Right renal pelvis (tissue), 4 donors: ENCODE measurements around the gene INHBE. TPM values are rescaled to one million over a fixed set of nuclear protein-coding genes. Genes with fewer than 3 reads are reported as not detected.

Source experiments
- DNase-seq, 4 donors: peaks; one replicate each; pipeline ENCODE4 v3.0.0-alpha.2; 2013; ENCODE audit warnings: low read depth in 4 of 4, low spot score in 3 of 4, missing footprints in 1 of 4
- polyA plus RNA-seq, 4 donors: library from polyadenylated mRNA; unstranded; fragments of 120-200 nt; gene quantifications; one replicate each; pipeline ENCODE4 v1.2.1, GENCODE V29; 2013; ENCODE audit not compliant: insufficient read length in 4 of 4

INHBE gene
- polyA plus RNA-seq, 4 donors, result 0.42 to 0.51 (median 0.50) TPM

DNA sequence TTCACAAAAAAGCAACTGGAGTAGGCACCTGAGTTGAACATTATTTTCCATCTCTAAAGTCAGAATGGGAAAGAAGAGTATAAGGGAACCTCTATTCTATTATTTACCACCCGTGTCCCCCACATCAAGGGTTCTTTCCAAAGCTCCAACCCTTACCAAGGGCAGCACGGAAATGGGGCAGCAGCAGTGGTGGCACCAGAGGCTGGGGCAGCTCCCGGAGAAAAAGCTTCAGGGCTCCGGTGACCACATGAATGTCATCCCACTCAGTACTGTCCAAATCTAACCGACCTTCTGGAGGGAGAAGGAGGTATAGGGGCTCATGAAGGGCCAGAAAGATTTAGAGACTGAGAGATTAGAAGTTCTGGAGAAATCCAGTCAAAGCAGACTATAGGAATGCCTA, 18.8 kb downstream of the INHBE start:
- DNase-seq, result no peak

DNA sequence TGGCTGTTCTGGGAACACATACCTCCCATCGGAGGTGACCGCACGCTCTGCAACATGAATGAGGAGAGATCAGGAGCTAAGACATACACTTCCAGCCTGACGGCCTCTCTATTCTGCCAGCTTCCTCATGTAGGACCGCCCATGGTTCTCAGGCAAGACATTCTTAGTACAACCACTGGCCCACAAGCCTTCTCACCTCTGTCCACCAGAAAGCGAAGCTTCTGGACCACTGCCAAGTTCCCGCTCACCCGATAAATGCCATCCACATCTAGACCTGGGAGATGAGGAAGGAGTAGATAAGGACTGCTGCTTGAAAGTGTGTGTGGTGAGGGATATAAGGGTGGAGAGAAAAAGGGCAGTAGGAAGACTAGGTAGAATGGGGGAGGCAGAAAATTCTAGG, 19.3 kb downstream of the INHBE start:
- no peak for DNase-seq

- no peak for DNase-seq
Measured at GRCh38 chr12:57474862-57475261, 19.8 kb downstream of the INHBE start.

DNA sequence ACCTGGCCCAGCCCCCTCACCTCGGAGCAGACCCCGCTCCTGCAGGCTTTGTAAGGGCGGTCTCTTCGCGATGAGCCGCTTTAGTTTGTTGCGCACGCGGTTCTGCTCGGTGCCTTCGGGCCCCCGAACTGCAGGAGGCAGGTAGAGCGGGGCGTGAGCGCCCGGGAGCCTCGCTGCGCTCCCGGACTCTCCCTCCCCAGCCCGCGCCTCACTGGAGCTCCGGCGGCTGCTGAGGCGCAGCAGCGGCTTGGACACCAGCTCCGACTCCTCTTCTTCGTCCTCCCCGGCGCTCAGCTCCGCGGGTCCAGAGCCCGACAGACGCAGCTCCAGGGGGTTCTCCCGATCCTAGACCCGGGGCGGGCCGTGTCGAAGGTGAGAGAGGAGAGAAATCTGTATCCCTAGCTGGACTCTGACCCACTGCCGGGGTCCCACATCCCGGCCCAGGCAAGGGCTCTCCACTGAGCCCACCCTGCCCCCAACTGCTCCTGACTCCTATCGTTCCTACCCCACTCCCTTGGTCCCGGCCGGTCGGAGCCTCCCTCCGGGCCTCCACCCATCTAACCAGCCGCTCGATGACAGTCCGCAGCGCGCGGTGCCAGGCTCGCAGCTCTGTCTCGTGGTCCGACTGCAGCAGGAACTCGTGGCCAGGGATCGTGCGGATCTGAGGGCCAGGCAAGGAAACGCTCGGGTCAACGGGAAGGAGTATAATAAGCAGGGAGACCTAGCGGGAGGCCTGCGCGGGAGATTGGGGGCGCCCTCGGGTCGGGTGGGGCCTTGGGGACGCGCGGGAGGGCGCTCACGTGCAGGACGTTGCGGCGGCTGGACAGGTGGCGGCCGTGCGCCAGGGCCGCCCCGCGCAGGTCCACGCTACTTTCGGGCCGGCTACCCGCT, 20.4 kb downstream of the INHBE start:
- no peak for DNase-seq

DNA sequence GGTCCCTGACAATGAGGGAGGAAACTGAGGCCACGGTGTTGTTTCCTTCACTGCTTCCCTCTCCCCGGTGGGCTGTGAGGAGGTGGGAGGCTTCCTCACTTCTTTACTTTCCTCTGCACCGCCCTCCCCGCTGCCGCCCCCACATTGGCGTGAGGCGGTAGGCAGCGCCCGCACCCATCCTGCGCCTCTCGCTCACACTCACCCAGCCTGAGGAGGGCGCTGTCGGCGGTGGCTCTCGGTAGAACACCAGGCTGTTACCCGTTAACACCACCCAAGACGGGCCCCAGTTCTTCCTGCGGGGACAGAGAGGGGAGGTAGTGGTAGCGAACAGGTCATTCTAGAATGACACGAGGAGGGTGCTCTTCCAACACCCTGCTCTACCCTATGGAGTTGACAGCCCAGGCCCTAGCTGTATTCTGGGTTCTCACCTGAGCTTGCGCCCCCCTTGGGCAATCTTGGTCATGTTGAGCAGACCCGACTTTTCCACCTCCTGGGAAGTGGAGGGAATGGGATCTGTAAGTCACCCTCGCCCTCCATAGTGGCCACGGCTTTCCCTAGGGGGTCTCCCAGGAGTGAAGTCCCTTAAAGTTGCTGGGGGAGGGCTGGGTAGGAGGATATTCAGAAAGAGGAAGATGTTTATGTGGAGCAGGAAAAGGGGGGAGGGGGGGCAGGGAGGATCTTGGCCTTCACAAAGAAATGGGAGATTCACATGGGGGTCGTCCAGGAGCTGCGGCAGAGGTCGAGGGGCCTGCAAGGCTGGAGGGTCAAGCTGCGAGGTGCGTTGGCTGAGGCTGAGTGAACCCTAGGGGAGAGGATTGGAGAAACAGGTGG, 21.3 kb downstream of the INHBE start:
- no peak for DNase-seq

DNA sequence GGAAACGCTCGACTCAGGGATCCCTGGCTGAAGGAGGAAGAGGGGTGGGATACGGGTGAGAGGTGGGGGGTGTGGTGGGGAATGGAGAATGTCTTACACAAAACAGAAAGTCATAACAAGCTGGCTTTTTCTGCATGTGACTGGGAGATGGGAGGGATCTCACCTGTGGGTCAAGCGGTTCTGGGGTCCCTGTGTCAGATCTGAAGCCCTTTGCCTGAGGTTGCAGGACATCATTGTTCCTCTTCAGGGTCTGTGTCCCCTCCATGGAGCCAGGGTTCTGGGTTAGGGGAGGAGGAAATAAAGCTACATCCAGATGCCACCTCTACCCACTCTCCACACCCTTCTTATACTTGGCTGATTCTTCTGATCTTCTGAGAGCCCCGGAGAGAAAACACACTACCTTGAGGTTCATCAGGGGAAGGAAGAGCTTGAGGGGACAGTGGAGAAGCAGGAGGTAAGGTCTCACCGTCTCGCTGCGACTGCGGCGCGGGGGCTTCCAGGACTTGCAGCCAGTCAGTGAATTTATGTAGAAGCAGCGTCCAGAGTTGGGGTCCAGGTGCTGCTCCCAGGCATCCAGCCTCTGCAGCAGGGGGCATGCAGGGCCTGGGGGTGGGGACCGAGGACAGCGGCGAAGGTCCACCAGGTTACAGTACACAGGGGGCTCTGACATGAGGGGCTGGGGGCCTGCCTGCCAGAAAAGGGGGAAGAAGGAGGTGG, 22.0 kb downstream of the INHBE start:
- DNase-seq, result no peak

GRCh38 chr12:57477710-57478681, 22.9 kb downstream of the INHBE start:
- no peak for DNase-seq

DNA sequence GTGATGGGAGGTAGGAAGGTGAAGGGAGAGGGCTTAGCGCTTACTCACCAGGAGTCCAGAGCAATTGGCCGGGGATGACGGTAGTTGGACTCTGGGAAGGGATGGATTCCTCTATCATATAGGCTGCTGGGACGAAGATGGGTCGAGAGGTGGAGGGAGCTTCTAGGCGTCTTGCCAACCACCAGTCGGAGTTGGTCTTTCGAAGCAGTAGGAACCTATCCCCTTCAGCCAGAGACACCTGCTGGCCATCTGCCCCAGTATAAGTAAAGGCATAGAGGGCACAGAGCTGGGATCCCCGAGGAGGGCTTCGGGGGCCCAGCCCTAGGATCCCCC, 23.9 kb downstream of the INHBE start:
- no peak for DNase-seq

- no peak for DNase-seq
Measured at GRCh38 chr12:57479376-57480115, 24.4 kb downstream of the INHBE start, which contains the start of gene ARHGAP9. ARHGAP9 (minus strand) TSS chr12:57479866; CDS start chr12:57479406, 460 bp downstream.

- no peak for DNase-seq
Measured at GRCh38 chr12:57481671-57482070, 26.6 kb downstream of the INHBE start.

DNA sequence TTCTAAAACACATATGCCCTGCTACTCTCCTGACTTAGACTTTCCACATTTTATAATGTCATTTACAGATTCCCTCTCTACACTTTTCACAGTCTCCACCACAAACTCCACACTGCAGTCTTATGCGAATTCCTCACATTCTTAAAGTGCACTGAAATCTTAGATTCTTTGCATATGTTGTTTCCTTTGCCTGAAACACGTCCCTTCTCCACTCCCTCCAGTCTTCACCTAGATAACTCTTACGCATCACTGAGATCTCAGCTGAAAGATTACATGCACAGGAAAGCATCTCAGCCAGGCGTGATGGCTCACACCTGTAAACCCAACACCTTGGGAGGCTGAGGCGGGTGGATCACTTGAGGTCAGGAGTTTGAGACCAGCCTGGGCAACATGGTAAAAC, 28.4 kb downstream of the INHBE start:
- no peak for DNase-seq

- no peak for DNase-seq
Measured at GRCh38 chr12:57485695-57486094, 30.6 kb downstream of the INHBE start.

GRCh38 chr12:57487055-57487596, 32.0 kb downstream of the INHBE start:
- no peak for DNase-seq

DNA sequence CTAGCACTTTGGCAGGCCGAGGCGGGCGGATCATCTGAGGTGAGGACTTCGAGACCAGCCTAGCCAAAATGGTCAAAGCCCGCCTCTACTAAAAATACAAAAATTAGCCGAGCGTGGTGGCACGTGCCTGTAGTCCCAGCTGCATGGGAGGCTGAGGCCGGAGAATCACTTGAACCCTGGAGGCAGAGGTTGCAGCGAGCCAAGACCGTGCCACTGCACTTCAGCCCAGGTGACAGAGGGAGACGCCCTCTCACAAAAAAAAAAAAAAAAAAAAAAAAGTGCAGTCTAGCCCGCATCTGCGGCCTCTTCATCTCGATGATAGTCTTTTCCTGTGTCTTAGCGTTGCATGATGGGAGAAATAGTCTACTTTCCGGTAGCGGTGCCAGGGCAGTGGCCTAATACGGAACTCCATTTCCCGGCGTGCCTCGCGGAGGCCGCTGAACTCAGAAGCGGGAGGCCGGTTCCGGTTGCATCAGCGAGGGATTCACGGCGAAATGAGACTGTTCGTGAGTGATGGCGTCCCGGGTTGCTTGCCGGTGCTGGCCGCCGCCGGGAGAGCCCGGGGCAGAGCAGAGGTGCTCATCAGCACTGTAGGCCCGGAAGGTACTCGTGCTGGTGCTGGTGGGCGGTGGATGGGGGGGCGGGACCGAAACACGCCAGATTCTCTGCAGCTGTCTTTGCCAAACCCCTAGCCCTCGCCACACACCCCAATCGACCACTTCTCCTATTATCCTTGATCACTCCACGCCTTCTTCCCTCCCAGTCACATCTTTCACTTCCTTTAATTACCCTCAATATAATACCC, 32.7 kb downstream of the INHBE start, which contains the start of gene MARS1:
Gene MARS1 (plus strand): TSS at position 472 of the 805 bp plus-strand sequence. CDS start 23 bp downstream, at position 495.
- DNase-seq, result peak; percentile 85 to 92 (median 92)

GRCh38 chr12:57488402-57489156, 33.5 kb downstream of the INHBE start:
- DNase-seq, result no peak

DNA sequence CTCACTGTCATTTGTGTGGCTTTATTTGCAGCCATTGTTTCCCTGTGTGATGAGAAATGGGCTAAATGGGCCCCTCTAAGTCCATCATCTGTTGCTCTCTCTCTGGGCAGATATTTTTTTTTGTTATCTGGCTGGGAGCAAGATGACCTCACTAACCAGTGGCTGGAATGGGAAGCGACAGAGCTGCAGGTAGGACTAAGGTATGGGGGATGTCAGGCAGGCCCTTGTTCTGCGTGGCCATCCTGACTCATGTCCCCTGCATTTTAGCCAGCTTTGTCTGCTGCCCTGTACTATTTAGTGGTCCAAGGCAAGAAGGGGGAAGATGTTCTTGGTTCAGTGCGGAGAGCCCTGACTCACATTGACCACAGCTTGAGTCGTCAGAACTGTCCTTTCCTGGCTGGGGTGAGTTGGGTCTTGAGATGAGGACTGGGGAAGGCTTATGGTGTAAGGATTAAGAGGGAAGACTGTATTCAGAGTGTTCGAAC, 34.1 kb downstream of the INHBE start:
- DNase-seq, result no peak

DNA sequence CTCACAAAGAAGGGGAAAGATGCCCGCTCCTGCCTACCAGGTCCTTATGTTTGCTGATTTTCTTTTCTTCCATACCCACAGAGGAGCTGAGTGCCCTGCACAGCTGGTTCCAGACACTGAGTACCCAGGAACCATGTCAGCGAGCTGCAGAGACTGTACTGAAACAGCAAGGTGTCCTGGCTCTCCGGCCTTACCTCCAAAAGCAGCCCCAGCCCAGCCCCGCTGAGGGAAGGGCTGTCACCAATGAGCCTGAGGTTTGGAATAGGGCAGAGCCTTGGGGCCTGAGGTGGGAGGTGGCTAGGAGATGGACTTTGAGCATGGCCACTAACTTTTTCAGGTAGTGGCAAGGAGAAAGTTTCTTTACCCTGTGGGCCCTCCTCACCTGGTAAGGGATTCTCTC, 35.0 kb downstream of the INHBE start:
- DNase-seq, result no peak
